Gastroesophageal sphincter (tissue), 4 donors: ENCODE data around the gene CREB3. TPM values are rescaled to one million over a fixed set of nuclear protein-coding genes. Genes with fewer than 3 reads are reported as not detected.
A peak's percentile ranks its signal among the peaks of the same experiment; 100 is the strongest.

ENCODE experiments used
- ATAC-seq: fragments of 150-250 bp; one replicate; pipeline ENCODE4 v1.9.1; 2016; ENCODE audit warnings: mild to moderate bottlenecking, moderate library complexity
- H3K27ac ChIP-seq, 4 donors: fragments of 200-600 bp; sonication (generic) in 3 of 4; 1 replicate in 3 of 4; 2 replicates in 1 of 4; pipeline ENCODE4 v1.5.1; 2016 to 2019
- H3K27me3 ChIP-seq: fragments of 200-600 bp; sonication (generic); one replicate; pipeline ENCODE4 v1.5.1; 2019
- H3K36me3 ChIP-seq, 2 donors: fragments of 200-600 bp; sonication (generic); one replicate each; pipeline ENCODE4 v1.5.1; 2019; ENCODE audit warnings: control low read depth in 1 of 2
- H3K4me1 ChIP-seq, 3 donors: fragments of 200-600 bp; sonication (generic); 1 replicate in 2 of 3; 2 replicates in 1 of 3; pipeline ENCODE4 v1.5.1; 2016 to 2019; ENCODE audit warnings: control low read depth in 2 of 3
- H3K4me3 ChIP-seq, 2 donors: fragments of 200-600 bp; sonication (generic); one replicate each; pipeline ENCODE4 v1.5.1; 2019; ENCODE audit warnings: mild to moderate bottlenecking in 1 of 2, moderate library complexity in 1 of 2
- H3K9me3 ChIP-seq, 3 donors: fragments of 200-600 bp; sonication (generic); one replicate each; pipeline ENCODE4 v1.5.1; 2017 to 2019; ENCODE audit warnings: control low read depth in 2 of 3
- EP300 ChIP-seq: sonication (generic); formaldehyde crosslinking; IDR thresholded peaks from one replicate; pipeline ENCODE4 v1.6.1; 2017; ENCODE audit warnings: antibody characterized with exemption, mild to moderate bottlenecking
- POLR2A ChIP-seq, 2 donors: fragments of 450-650 bp; IDR thresholded peaks; one replicate each; pipeline ENCODE4 v1.6.1; 2017; ENCODE audit warnings: antibody characterized with exemption in 2 of 2, mild to moderate bottlenecking in 2 of 2, moderate library complexity in 1 of 2
- POLR2AphosphoS5 ChIP-seq: sonication (generic); formaldehyde crosslinking; IDR thresholded peaks from one replicate; pipeline ENCODE4 v1.6.1; 2017; ENCODE audit warnings: antibody characterized with exemption
- WGBS, 2 donors: methylation state at CpG; one replicate each; pipeline ENCODE4 v1.1.5; 2018; ENCODE audit warnings: low coverage in 1 of 2; 5-methylcytosine and 5-hydroxymethylcytosine counted together
- total RNA-seq, 4 donors: library from RNA; depleted of rRNA; stranded (reverse); fragments of >200 nt; gene quantifications; one replicate each; pipeline ENCODE4 v1.1.0, GENCODE V29; 2016
- TF ChIP-seq, protein P1 (sequence below), 4 experiments: fragments of 200-600 bp in 2 of 4; fragments of 450-650 bp in 2 of 4; sonication (generic) in 1 of 4; IDR thresholded peaks; one replicate each; pipeline ENCODE4 v1.5.1; 2017 to 2019; ENCODE audit warnings: antibody characterized with exemption in 4 of 4, mild to moderate bottlenecking in 2 of 4, moderate library complexity in 2 of 4

CREB3 gene
- total RNA-seq, 4 donors from 2014 or later, result 75.0 to 104 (median 83.7) TPM

DNA sequence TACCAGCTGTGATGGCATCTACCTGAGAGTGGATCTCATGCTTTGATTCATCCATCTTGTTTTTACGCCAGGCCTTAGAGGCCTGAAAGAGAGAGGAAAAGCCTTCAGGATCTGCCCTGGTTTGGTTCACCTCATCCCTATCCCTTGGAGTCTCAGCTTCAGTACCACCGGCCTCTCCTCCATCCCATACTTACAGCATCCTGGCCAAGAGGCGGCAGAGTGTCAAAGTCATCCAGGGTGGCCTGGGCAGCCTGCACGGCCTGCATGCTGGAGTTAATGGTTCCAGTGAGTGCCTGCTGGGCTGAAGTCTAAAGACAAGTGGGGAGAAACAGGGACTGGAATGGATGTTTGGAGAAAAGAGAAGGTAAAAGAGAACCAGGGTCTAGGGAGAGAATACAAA is 12.9 kb upstream of the CREB3 start:
- H3K9me3 ChIP-seq, result no peaks in the 10 kb centered on the region
- peaks cover 34 to 100% of the 10 kb centered on the region in 2 donors for H3K36me3 ChIP-seq
- ATAC-seq, result no peak
- H3K4me3 ChIP-seq, result no peak overlapping the region
- 94% methylated on average over 3 of the region's 4 CpGs; no CpG with 5 or more reads in 1 of the 2 donors for WGBS, 2 donors
- TF ChIP-seq, protein P1, sequence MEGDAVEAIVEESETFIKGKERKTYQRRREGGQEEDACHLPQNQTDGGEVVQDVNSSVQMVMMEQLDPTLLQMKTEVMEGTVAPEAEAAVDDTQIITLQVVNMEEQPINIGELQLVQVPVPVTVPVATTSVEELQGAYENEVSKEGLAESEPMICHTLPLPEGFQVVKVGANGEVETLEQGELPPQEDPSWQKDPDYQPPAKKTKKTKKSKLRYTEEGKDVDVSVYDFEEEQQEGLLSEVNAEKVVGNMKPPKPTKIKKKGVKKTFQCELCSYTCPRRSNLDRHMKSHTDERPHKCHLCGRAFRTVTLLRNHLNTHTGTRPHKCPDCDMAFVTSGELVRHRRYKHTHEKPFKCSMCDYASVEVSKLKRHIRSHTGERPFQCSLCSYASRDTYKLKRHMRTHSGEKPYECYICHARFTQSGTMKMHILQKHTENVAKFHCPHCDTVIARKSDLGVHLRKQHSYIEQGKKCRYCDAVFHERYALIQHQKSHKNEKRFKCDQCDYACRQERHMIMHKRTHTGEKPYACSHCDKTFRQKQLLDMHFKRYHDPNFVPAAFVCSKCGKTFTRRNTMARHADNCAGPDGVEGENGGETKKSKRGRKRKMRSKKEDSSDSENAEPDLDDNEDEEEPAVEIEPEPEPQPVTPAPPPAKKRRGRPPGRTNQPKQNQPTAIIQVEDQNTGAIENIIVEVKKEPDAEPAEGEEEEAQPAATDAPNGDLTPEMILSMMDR (IDR thresholded peaks at IDR 0.05), result no peak
- TF ChIP-seq POLR2AphosphoS5 (no peak), EP300 (no peak), POLR2A (IDR thresholded peaks at IDR 0.05) (no peak)
- H3K4me1 ChIP-seq, result peaks cover 0 to 44% (median 0%) of the 10 kb centered on the region in 3 donors
- peak overlapping the region in 3 of 4 donors; percentile 63 to 98 (median 97) for H3K27ac ChIP-seq
- no peaks in the 10 kb centered on the region for H3K27me3 ChIP-seq

DNA sequence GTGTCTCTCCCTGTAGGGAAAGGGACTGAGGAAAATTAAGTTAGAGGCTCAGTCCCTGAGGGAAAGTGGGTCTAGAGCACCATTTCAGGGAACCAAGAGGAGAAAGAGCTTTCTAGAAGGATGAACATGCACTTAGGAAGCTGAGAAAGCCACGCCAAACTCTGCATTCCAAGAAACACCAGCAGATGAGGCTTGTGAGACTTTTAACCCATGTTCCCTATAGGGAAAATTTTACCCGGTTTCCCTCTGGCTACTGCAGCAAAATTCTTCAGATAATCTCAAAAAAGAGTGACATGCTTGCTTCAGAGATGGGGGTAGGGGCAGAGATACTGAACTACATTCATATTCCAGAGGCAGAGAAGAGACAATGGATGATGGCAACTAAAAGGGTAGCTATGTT is 9.0 kb upstream of the CREB3 start:
- no peak for TF ChIP-seq POLR2AphosphoS5
- no peak for TF ChIP-seq POLR2A (IDR thresholded peaks at IDR 0.05)
- TF ChIP-seq EP300, result no peak
- TF ChIP-seq, protein P1 (IDR thresholded peaks at IDR 0.05), result no peak
- no peak for ATAC-seq

DNA sequence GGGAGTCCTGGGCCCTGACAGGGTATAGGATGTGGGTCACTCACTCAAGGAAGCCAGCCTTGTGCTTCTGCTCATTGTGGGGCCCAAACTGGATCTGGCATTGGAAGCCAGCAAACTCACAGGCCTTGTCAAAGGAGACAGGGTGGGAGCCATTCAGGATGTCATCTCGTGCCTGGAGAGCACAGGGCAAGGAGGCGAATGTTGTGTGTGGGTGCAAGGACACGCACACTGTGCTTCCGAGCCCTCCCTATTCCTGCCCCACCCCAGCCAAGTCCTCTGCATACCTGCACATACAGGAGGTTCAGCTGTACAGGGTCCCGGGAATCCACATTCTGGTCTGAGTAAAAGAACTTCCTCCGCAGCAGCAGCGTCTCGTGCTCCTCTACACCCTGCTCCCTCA is 8.6 kb upstream of the CREB3 start:
- ATAC-seq, result no peak
- H3K36me3 ChIP-seq, result peaks cover 26 to 72% of the 10 kb centered on the region in 2 donors
- peaks cover 3 to 60% (median 10%) of the 10 kb centered on the region in 3 donors for H3K4me1 ChIP-seq
- H3K9me3 ChIP-seq, result no peaks in the 10 kb centered on the region
- H3K27me3 ChIP-seq, result no peaks in the 10 kb centered on the region
- H3K4me3 ChIP-seq, result no peak overlapping the region
- TF ChIP-seq POLR2AphosphoS5 (no peak), POLR2A (IDR thresholded peaks at IDR 0.05) (no peak), EP300 (no peak)
- TF ChIP-seq, protein P1 (IDR thresholded peaks at IDR 0.05), result no peak
- WGBS, 2 donors, result 70 to 81% methylated on average over 2 to 6 of the region's 8 CpGs
- peak overlapping the region in 3 of 4 donors; percentile 69 to 98 (median 97) for H3K27ac ChIP-seq

More for the DNA sequence above, 9.0 kb upstream of the CREB3 start:
- Histone ChIP-seq H3K9me3 (no peaks in the 10 kb centered on the region), H3K4me3 (no peak overlapping the region), H3K27me3 (no peaks in the 10 kb centered on the region), H3K4me1 (peaks cover 3 to 56% (median 6%) of the 10 kb centered on the region in 3 donors), H3K27ac (peak overlapping the region in 3 of 4 donors; percentile 69 to 98 (median 97)), H3K36me3 (peaks cover 26 to 77% of the 10 kb centered on the region in 2 donors)
- WGBS, 2 donors, result 74 to 81% methylated on average over 2 of the region's 2 CpGs

DNA sequence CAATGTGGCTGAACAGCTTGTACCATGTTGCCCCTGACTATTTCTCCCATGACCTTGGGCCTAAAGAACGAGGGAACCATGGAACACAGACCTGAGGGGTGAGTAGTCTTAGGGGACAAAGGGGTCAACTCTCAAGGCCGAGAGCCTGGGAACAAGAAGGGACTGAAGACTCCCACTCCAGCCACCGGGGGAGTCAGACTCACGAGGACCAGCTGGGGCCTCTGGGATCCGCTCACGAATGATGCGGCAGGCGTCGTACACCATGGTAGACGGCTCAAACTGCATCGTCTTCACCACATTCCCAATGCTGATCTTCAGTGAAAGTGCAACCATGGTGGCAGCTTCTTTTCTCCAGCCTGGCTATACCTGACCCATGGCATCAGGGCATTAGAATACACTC is 7.1 kb upstream of the CREB3 start:
- Histone ChIP-seq H3K27me3 (no peaks in the 10 kb centered on the region), H3K36me3 (peaks cover 23 to 58% of the 10 kb centered on the region in 2 donors), H3K4me3 (no peak overlapping the region), H3K4me1 (peaks cover 3 to 75% (median 22%) of the 10 kb centered on the region in 3 donors), H3K27ac (peak overlapping the region; percentile 25 to 100 (median 98)), H3K9me3 (no peaks in the 10 kb centered on the region)
- no peak for ATAC-seq
- 82% methylated on average over 11 of the region's 11 CpGs; no CpG with 5 or more reads in 1 of the 2 donors for WGBS, 2 donors
- TF ChIP-seq POLR2AphosphoS5 (no peak), EP300 (no peak), POLR2A (IDR thresholded peaks at IDR 0.05) (no peak)
- TF ChIP-seq, protein P1 (IDR thresholded peaks at IDR 0.05), result no peak

DNA sequence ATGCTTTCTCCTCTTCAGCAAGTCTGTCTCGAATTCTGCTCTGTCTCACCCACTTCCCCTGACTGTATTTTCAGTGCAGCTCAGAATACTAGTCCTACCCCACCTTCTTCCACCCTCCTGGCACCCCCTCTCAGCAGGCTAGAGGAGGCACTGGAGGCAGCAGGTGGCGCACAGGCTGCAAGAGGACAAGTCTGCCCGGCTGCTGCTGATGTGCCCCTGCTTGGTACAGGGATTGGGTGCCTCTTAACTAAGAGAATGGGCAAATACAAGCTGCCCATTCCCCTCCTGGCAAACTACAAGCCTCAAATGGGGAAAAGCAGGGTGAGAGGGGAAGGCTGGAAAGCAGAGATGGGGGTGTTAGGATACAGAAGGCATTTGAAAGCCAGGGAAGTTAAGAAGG is 5.5 kb upstream of the CREB3 start:
- peak; percentile 60 for ATAC-seq
- H3K27ac ChIP-seq, result peak overlapping the region; percentile 97 to 100 (median 98)
- H3K27me3 ChIP-seq, result no peaks in the 10 kb centered on the region
- H3K4me3 ChIP-seq, result peak overlapping the region; percentile 79 to 85
- peaks cover 3 to 84% (median 22%) of the 10 kb centered on the region in 3 donors for H3K4me1 ChIP-seq
- H3K9me3 ChIP-seq, result no peaks in the 10 kb centered on the region
- H3K36me3 ChIP-seq, result peaks cover 9 to 42% of the 10 kb centered on the region in 2 donors
- peak; percentile 81 for TF ChIP-seq POLR2AphosphoS5
- TF ChIP-seq, protein P1 (IDR thresholded peaks at IDR 0.05), result peak in 2 of 4 experiments; percentile 17 to 54
- peak; percentile 28 to 40 for TF ChIP-seq POLR2A (IDR thresholded peaks at IDR 0.05)
- TF ChIP-seq EP300, result no peak
- WGBS, 2 donors, result 25 to 28% methylated on average over 1 to 2 of the region's 3 CpGs
